Activated T-cell treated with anti-CD3 and anti-CD28 coated beads for 48 hours (primary cell): ENCODE results near the gene ALKBH5.

ENCODE experiments used
- DNase-seq: peaks from one replicate; pipeline ENCODE4 v3.0.0-alpha.2; 2020; ENCODE audit warnings: low read depth

Gene ALKBH5

GRCh38 chr17:18158022-18158600 lies 25.5 kb upstream of the ALKBH5 start:
- peak; percentile 93 for DNase-seq

GRCh38 chr17:18159551-18160120 lies 24.0 kb upstream of the ALKBH5 start:
- DNase-seq: no peak

- no peak for DNase-seq
These were observed 23.3 kb upstream of the ALKBH5 start for GRCh38 chr17:18160128-18160856.

- no peak for DNase-seq
These were observed 22.2 kb upstream of the ALKBH5 start for GRCh38 chr17:18161207-18162145.

- no peak for DNase-seq
These were observed 20.1 kb upstream of the ALKBH5 start for GRCh38 chr17:18163547-18163946.

GRCh38 chr17:18166894-18167293 lies 16.7 kb upstream of the ALKBH5 start:
- DNase-seq: no peak

GRCh38 chr17:18167421-18167820 lies 16.2 kb upstream of the ALKBH5 start:
- no peak for DNase-seq

GRCh38 chr17:18172531-18173278 lies 10.9 kb upstream of the ALKBH5 start:
- no peak for DNase-seq

- DNase-seq: no peak
These were observed 9.9 kb upstream of the ALKBH5 start for GRCh38 chr17:18173740-18174139.

GRCh38 chr17:18176176-18176575 lies 7.5 kb upstream of the ALKBH5 start:
- DNase-seq: no peak

- no peak for DNase-seq
These were observed 6.5 kb upstream of the ALKBH5 start for GRCh38 chr17:18177133-18177532.

GRCh38 chr17:18177722-18178121 lies 5.9 kb upstream of the ALKBH5 start:
- no peak for DNase-seq

- DNase-seq: no peak
These were observed 4.4 kb upstream of the ALKBH5 start for GRCh38 chr17:18179196-18179595.

GRCh38 chr17:18179804-18180203 lies 3.8 kb upstream of the ALKBH5 start:
- no peak for DNase-seq

GRCh38 chr17:18181358-18181757 lies 2.3 kb upstream of the ALKBH5 start:
- DNase-seq: peak; percentile 61

- no peak for DNase-seq
These were observed 1.3 kb upstream of the ALKBH5 start for GRCh38 chr17:18182110-18182977.

- peak; percentile 82 for DNase-seq
These were observed 672 bp upstream of the ALKBH5 start for GRCh38 chr17:18182978-18183333.

- DNase-seq: peak; percentile 65
These were observed 759 bp downstream of the ALKBH5 start for GRCh38 chr17:18184143-18185031.

GRCh38 chr17:18185391-18185790 lies 1.8 kb downstream of the ALKBH5 start:
- DNase-seq: no peak
